ENCODE measurements around the gene RYR1.

GRCh38 chr19:38606131-38606530 is 172.6 kb downstream of the RYR1 start:
- TF ChIP-seq ZFX (IDR thresholded peaks at IDR 0.05) (no peak), CTCF (conservative IDR thresholded peaks at IDR 0.05) (no peak)

All from C4-2B (cell line).